Measurements from ENCODE around the gene SERGEF.

The SERGEF gene

GRCh38 chr11:17861036-17861755 is 151.7 kb downstream of the SERGEF start:
- no peak for DNase-seq (ENCODE audit: low spot score)

- no peak for DNase-seq (ENCODE audit: low spot score)
These were observed 153.3 kb downstream of the SERGEF start for GRCh38 chr11:17859552-17859951.

- no peak for DNase-seq (ENCODE audit: low spot score)
These were observed 157.1 kb downstream of the SERGEF start for GRCh38 chr11:17855531-17856290.

- DNase-seq (ENCODE audit: low spot score) = no peak
These were observed 159.6 kb downstream of the SERGEF start for GRCh38 chr11:17853280-17853679.

GRCh38 chr11:17852246-17852645 is 160.6 kb downstream of the SERGEF start:
- DNase-seq (ENCODE audit: low spot score) = no peak

DNA sequence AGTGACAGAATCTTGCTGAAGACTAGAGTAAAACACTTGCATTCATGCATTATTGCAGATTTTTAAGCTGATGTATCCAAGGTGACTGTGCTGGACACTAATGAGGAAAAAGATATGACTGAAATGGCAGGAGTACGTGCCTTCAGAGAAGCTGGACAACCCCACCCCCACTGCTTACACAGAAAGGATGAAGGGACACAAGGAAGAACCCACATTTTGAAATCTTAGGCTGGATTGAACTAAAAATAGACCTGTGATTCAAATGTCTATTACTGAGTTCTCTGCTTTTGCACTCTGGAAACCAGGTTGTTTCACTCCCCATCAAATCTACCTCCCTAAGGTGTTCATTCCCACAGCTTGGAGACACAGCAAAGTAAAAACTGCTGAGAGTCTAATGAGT is 161.2 kb downstream of the SERGEF start:
- no peak for DNase-seq (ENCODE audit: low spot score)

DNA sequence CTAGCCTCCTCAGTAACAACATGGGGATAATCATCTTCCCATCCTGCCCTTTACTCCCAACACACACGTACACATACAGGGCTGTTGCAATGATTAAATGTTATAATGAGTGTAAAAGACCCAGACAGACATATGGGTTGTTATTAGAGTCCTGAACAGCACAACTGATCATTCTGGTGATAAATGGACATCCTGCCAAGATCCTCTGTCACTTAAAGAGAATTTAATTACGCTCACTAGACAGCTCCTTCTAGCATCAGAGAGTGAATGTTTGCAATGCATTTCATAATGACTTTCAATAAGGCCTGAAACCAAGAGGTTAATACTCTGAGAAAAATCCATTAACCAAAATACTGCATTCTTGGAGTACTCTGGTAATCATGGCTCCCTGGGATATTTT is 162.5 kb downstream of the SERGEF start:
- DNase-seq (ENCODE audit: low spot score) = no peak

DNA sequence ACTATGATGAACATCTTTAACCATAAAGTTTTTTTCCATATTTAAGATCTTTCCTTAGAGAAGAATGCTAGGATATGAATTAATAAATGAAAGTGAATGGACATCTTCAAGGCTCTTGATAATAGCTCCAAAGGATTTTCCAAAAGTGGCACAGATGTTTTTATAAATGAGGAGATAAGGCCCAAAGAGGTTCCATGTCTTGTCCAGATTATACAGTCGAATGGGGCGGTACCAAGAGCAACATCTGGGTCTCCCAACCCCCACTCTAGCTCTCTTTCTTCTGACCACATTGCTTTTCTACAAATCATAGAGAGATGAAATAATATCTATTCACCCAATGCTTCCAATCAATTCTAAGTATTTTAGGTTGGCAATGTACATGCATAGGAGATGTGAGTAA is 164.1 kb downstream of the SERGEF start:
- no peak for DNase-seq (ENCODE audit: low spot score)

GRCh38 chr11:17846852-17847453 is 165.9 kb downstream of the SERGEF start:
- DNase-seq (ENCODE audit: low spot score) = peak; percentile 43

- DNase-seq (ENCODE audit: low spot score) = no peak
These were observed 167.4 kb downstream of the SERGEF start for GRCh38 chr11:17845431-17845881.

DNA sequence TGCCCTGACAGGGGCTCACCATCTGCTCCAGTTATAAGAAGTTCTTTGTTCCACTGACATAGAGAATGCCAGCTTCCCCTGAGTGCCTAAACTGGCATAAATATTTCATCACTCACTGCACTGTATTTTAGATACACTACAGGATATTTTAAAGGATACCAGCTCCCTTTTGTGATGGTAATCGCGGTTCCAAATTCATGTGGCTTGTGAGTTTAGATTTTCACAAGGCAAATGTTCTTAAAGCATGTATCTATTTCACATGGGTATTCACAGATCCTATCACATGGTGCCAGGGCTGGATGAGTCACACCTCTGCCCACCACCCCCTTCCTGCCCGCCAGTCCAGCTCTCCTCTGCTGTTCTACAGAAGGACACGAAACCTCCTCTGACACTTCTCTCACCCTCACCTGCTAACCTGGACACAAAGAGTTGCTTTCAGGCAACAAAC is 172.7 kb downstream of the SERGEF start:
- DNase-seq (ENCODE audit: low spot score) = no peak

- no peak for DNase-seq (ENCODE audit: low spot score)
These were observed 173.4 kb downstream of the SERGEF start for GRCh38 chr11:17839450-17839849.

- DNase-seq (ENCODE audit: low spot score) = no peak
These were observed 174.7 kb downstream of the SERGEF start for GRCh38 chr11:17838102-17838501.

GRCh38 chr11:17831883-17832282 is 181.0 kb downstream of the SERGEF start:
- no peak for DNase-seq (ENCODE audit: low spot score)

- DNase-seq (ENCODE audit: low spot score) = no peak
These were observed 181.6 kb downstream of the SERGEF start for GRCh38 chr11:17831228-17831627.

GRCh38 chr11:17828311-17828751 is 184.5 kb downstream of the SERGEF start:
- no peak for DNase-seq (ENCODE audit: low spot score)

- DNase-seq (ENCODE audit: low spot score) = peak; percentile 54
These were observed 185.8 kb downstream of the SERGEF start for GRCh38 chr11:17827006-17827405.

GRCh38 chr11:17822401-17822781 is 190.5 kb downstream of the SERGEF start:
- DNase-seq (ENCODE audit: low spot score) = no peak

- no peak for DNase-seq (ENCODE audit: low spot score)
These were observed 191.0 kb downstream of the SERGEF start for GRCh38 chr11:17821648-17822400.

DNA sequence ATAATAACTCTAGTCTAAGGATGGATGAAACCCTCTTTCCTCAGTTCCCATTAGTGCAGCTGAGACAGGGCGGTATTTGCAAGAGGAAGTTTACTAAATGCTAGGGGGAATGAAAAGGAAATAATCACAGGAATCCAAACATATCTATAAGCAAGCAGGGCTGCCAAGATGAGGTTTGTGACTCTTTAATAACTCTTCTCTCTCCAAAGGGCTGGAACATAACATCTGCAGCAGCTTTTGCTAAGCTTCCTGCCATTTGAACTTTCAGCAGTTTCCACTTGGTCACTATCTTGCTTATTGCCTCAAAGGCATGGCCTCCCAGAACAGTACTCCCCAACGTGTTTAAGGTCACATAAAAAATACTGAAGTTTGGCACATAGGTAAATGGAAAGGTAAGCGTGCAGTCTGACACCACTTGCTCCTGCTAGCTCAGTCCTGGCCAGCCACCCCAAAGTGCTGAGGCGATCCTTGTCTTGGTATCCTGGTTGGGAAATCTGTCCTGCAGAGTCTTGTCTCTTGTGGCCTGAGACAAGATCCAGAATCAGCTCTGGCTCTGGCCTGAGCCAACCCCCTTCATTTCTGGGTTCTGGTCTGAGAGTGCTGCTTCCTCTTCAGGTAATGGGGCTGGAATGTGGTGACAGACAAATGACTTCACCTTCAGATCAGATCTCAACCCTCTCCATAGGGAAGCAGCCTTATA is 196.5 kb downstream of the SERGEF start:
- DNase-seq (ENCODE audit: low spot score) = no peak

DNA sequence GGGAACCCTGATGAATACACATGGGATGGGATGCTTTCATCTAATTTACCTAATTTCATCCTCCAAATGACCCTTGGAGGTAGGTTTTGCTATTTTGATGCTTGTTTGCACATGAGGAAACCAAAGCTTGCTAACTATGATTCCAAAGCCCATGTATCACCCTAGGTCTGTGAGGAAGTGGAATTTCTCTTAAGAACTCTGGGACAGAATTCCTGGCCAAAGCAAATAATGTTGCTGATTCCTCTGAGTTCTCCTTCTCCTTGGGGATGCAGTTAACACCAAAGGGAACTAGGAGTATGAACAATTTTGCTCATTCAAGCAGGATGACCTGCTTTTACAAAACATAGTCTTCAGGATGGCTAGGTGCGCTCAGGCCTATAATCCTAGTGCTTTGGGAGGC is 198.3 kb downstream of the SERGEF start:
- DNase-seq (ENCODE audit: low spot score) = no peak
